ENCODE results near the gene MRS2. TPM values are rescaled to one million over a fixed set of nuclear protein-coding genes. Genes with fewer than 3 reads are reported as not detected.
A peak's percentile ranks its signal among the peaks of the same experiment; 100 is the strongest.

The MRS2 gene
- total RNA-seq, 4 donors from 2014 or later, result 17.2 to 63.2 (median 44.2) TPM

DNA sequence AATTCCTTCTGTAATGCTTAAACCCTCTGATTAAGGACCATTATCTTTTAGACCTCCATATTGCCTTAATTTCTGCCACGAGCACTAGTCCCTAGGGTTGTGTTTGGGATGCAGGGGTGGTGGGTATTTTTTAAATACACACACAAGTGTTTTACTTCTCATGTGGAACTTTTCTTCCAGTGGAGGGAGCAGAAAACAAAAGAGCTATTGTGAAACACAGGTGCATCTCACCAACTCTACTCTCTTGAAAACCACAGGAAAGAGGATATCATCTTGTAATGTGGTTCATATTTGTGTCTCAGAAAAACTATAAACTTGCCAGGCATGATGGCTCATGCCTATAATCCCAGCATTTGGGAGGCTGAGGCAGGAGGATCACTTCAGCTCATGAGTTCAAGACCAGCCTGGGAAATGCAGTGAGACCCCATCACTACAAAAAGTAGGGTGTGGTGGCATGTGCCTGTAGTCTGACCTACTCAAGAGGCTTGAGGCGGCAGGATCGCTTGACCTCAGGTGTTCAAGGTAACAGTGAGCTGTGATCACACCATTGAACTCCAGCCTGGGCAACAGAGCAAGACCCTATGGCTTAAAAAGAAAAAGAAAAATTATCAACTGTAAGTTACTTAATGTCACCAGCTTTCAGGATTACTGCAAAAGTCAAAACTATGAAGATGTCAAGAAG lies 37.3 kb downstream of the MRS2 start:
- in situ Hi-C loops (cut with MboI; ENCODE audit: low sequenced_read_pairs in 4 of 4) (loop anchor here in 1 of 4 donors (10.0 kb wide), 1 partner anchor 85 kb away; no protein-coding TSS in a partner anchor), intact Hi-C loops (cut with DNase I; ENCODE audit: low total_unique reads) (no loop called here)

DNA sequence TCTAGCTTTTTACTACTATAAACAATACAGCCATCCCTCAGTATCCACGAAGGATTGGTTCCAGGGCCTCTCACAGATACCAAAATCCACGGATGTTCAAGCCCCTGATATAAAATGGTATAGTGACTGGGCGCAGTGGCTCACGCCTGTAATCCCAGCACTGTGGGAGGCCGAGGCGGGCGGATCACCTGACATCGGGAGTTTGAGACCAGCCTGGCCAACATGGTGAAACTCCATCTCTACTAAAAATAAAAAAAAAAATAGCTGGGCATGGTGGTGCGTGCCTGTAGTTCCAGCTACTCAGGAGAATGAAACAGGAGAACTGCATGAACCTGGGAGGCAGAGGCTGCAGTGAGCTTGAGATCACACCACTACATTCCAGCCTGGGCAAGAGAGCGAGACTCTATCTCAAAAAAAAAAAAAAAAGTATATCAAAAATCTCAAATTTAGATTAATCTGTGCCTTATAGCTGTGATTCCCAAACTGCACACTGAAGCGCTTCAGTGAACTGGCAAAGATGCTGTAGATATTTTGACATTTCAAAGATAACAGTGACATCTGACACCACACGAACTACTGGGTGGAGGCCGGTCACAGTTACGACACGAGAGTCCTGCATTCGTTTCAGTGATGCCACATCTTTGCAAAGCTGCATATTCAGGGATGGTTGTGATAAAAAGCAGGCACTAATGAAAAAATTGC lies 38.3 kb downstream of the MRS2 start:
- peaks cover 0 to 4% of the 10 kb centered on the region in 2 donors for H3K4me1 ChIP-seq
- intact Hi-C loops (cut with DNase I; ENCODE audit: low total_unique reads), result no loop called here
- no peaks in the 10 kb centered on the region for H3K27me3 ChIP-seq
- H3K36me3 ChIP-seq, result no peaks in the 10 kb centered on the region
- TF ChIP-seq, protein P1, sequence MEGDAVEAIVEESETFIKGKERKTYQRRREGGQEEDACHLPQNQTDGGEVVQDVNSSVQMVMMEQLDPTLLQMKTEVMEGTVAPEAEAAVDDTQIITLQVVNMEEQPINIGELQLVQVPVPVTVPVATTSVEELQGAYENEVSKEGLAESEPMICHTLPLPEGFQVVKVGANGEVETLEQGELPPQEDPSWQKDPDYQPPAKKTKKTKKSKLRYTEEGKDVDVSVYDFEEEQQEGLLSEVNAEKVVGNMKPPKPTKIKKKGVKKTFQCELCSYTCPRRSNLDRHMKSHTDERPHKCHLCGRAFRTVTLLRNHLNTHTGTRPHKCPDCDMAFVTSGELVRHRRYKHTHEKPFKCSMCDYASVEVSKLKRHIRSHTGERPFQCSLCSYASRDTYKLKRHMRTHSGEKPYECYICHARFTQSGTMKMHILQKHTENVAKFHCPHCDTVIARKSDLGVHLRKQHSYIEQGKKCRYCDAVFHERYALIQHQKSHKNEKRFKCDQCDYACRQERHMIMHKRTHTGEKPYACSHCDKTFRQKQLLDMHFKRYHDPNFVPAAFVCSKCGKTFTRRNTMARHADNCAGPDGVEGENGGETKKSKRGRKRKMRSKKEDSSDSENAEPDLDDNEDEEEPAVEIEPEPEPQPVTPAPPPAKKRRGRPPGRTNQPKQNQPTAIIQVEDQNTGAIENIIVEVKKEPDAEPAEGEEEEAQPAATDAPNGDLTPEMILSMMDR (IDR thresholded peaks at IDR 0.05 in 4 of 5, conservative IDR thresholded peaks at IDR 0.05 in 1 of 5), result no peak
- no peak for TF ChIP-seq POLR2A (IDR thresholded peaks at IDR 0.05)
- DNase-seq (peak; percentile 20 to 41), ATAC-seq (peak; percentile 77 to 79)
- no peaks in the 10 kb centered on the region for H3K9me3 ChIP-seq
- H3K27ac ChIP-seq, result peak overlapping the region; percentile 34 to 81 (median 65)
- peak overlapping the region in 1 of 4 donors; percentile 21 for H3K4me3 ChIP-seq
- in situ Hi-C loops (cut with MboI; ENCODE audit: low sequenced_read_pairs in 4 of 4), result no loop called here

More for the DNA sequence above, 37.3 kb downstream of the MRS2 start:
- DNase-seq (no peak), ATAC-seq (no peak)
- TF ChIP-seq, protein P1 (IDR thresholded peaks at IDR 0.05 in 4 of 5, conservative IDR thresholded peaks at IDR 0.05 in 1 of 5), result no peak
- no peak for TF ChIP-seq POLR2A (IDR thresholded peaks at IDR 0.05)
- H3K4me1 ChIP-seq, result peaks cover 0 to 4% of the 10 kb centered on the region in 2 donors
- no peak overlapping the region for H3K4me3 ChIP-seq
- H3K27ac ChIP-seq, result peak overlapping the region in 3 of 4 donors; percentile 63 to 81 (median 67)
- H3K27me3 ChIP-seq, result no peaks in the 10 kb centered on the region
- H3K36me3 ChIP-seq, result no peaks in the 10 kb centered on the region
- no peaks in the 10 kb centered on the region for H3K9me3 ChIP-seq

DNA sequence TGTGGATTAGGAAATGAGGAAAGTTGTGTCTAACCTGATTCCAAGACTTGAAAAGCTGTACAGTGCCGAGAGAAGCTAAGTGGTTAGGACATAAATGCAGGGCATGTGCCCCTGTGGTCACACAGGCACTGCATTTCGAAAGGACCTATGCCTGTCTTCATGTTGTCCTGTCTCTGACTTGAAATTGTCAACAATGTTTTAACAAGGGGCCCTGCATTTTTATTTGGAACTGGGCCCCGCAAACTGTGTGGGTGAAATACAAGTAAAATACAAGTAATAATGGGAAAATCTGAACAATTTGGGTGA lies 38.8 kb downstream of the MRS2 start:
- intact Hi-C loops (cut with DNase I; ENCODE audit: low total_unique reads) (no loop called here), in situ Hi-C loops (cut with MboI; ENCODE audit: low sequenced_read_pairs in 4 of 4) (no loop called here)
- peak; percentile 11 to 27 for DNase-seq
- Histone ChIP-seq H3K9me3 (no peaks in the 10 kb centered on the region), H3K27ac (peak overlapping the region in 3 of 4 donors; percentile 63 to 81 (median 67)), H3K27me3 (no peaks in the 10 kb centered on the region), H3K4me1 (peaks cover 0 to 4% of the 10 kb centered on the region in 2 donors), H3K4me3 (peak overlapping the region in 1 of 4 donors; percentile 21), H3K36me3 (no peaks in the 10 kb centered on the region)
- peak; percentile 78 to 86 for ATAC-seq
- TF ChIP-seq, protein P1 (IDR thresholded peaks at IDR 0.05 in 4 of 5, conservative IDR thresholded peaks at IDR 0.05 in 1 of 5), result no peak
- TF ChIP-seq POLR2A (IDR thresholded peaks at IDR 0.05), result no peak

DNA sequence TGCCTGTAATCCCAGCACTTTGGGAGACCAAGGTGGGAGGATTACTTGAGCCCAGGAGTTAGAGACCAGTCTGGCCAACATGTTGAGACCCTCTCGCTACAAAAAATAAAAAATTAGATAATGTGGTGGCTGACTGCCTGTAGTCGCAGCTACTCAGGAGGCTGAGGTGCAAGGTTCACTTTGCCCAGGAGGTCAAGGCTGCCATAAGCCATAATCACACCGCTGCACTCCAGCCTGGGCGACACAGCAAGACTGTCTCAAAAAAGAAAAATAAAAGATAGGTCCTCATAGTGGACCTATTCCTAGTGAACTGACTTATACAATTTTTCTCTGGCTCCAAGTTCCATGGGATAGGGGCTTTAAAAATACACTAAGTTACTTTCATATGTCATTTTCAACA lies 41.9 kb downstream of the MRS2 start:
- TF ChIP-seq POLR2A (IDR thresholded peaks at IDR 0.05), result no peak
- TF ChIP-seq, protein P1 (IDR thresholded peaks at IDR 0.05 in 4 of 5, conservative IDR thresholded peaks at IDR 0.05 in 1 of 5), result no peak
- in situ Hi-C loops (cut with MboI; ENCODE audit: low sequenced_read_pairs in 4 of 4) (no loop called here), intact Hi-C loops (cut with DNase I; ENCODE audit: low total_unique reads) (no loop called here)
- Histone ChIP-seq H3K27me3 (no peaks in the 10 kb centered on the region), H3K27ac (no peak overlapping the region), H3K9me3 (no peaks in the 10 kb centered on the region), H3K36me3 (no peaks in the 10 kb centered on the region), H3K4me3 (no peak overlapping the region), H3K4me1 (peaks cover 0 to 4% of the 10 kb centered on the region in 2 donors)
- DNase-seq (no peak), ATAC-seq (no peak)

All from gastrocnemius medialis (tissue), 4 donors.